Parathyroid adenoma (tissue), 2 donors: ENCODE results near the gene RAET1L.
"Not testable (repeated sequence)": the region's sequence is repeated elsewhere in the genome, so short reads cannot be mapped to it uniquely, and the experiment has no call there.

ENCODE experiments used
- H2AFZ ChIP-seq: fragments of 300-600 bp; sonication (generic); one replicate; pipeline ENCODE4 v1.7.0; 2017; ENCODE audit warnings: antibody characterized with exemption, mild to moderate bottlenecking
- H3K27ac ChIP-seq: fragments of 300-600 bp; sonication (generic); one replicate; pipeline ENCODE4 v1.7.0; 2017
- H3K27me3 ChIP-seq: fragments of 300-600 bp; sonication (generic); one replicate; pipeline ENCODE4 v1.7.0; 2017; ENCODE audit warnings: low read length; ENCODE audit not compliant: control insufficient read depth, insufficient read depth
- H3K36me3 ChIP-seq: fragments of 300-600 bp; sonication (generic); one replicate; pipeline ENCODE4 v1.7.0; 2017; ENCODE audit warnings: low read length; ENCODE audit not compliant: control insufficient read depth, insufficient read depth
- H3K4me1 ChIP-seq: fragments of 300-600 bp; sonication (generic); one replicate; pipeline ENCODE4 v1.7.0; 2017; ENCODE audit warnings: control low read depth
- H3K4me2 ChIP-seq: fragments of 300-600 bp; sonication (generic); one replicate; pipeline ENCODE4 v1.7.0; 2017; ENCODE audit warnings: low read length
- H3K4me3 ChIP-seq: fragments of 300-600 bp; sonication (generic); one replicate; pipeline ENCODE4 v1.7.0; 2017; ENCODE audit warnings: low read depth, low read length
- H3K79me2 ChIP-seq: fragments of 300-600 bp; sonication (generic); one replicate; pipeline ENCODE4 v1.7.0; 2017; ENCODE audit warnings: control low read depth
- H3K9ac ChIP-seq: fragments of 300-600 bp; sonication (generic); one replicate; pipeline ENCODE4 v1.7.0; 2017; ENCODE audit warnings: mild to moderate bottlenecking
- H3K9me3 ChIP-seq: fragments of 300-600 bp; sonication (generic); one replicate; pipeline ENCODE4 v1.7.0; 2017; ENCODE audit warnings: low read length; ENCODE audit not compliant: control insufficient read depth
- CTCF ChIP-seq: fragments of 300-600 bp; sonication (generic); IDR thresholded peaks from one replicate; pipeline ENCODE4 v1.7.0; 2017; ENCODE audit warnings: antibody characterized with exemption, mild to moderate bottlenecking
- donor health status: primary hyperparathyroidism.

RAET1L gene

GRCh38 chr6:149999636-150000035 is 25.7 kb downstream of the RAET1L start:
- no peaks in the 10 kb centered on the region for H3K79me2 ChIP-seq
- TF ChIP-seq CTCF = no peak
- peaks cover 1% of the 10 kb centered on the region for H3K4me1 ChIP-seq
- no peak overlapping the region for H3K4me3 ChIP-seq
- H3K36me3 ChIP-seq = no peaks in the 10 kb centered on the region
- H2AFZ ChIP-seq = no peak overlapping the region
- H3K9ac ChIP-seq = no peak overlapping the region
- H3K9me3 ChIP-seq = no peaks in the 10 kb centered on the region
- no peaks in the 10 kb centered on the region for H3K27me3 ChIP-seq
- no peak overlapping the region for H3K27ac ChIP-seq
- no peak overlapping the region for H3K4me2 ChIP-seq

- H3K4me3 ChIP-seq = no peak overlapping the region
- H3K36me3 ChIP-seq = no peaks in the 10 kb centered on the region
- no peak for TF ChIP-seq CTCF
- no peaks in the 10 kb centered on the region for H3K27me3 ChIP-seq
- no peak overlapping the region for H2AFZ ChIP-seq
- no peaks in the 10 kb centered on the region for H3K4me1 ChIP-seq
- no peak overlapping the region for H3K9ac ChIP-seq
- H3K79me2 ChIP-seq = no peaks in the 10 kb centered on the region
- H3K4me2 ChIP-seq = no peak overlapping the region
- no peak overlapping the region for H3K27ac ChIP-seq
- no peaks in the 10 kb centered on the region for H3K9me3 ChIP-seq
These were observed 29.4 kb downstream of the RAET1L start for GRCh38 chr6:149995971-149996370.

GRCh38 chr6:149995235-149995750 is 30.0 kb downstream of the RAET1L start:
- H3K9ac ChIP-seq = no peak overlapping the region
- H3K79me2 ChIP-seq = no peaks in the 10 kb centered on the region
- H2AFZ ChIP-seq = no peak overlapping the region
- H3K36me3 ChIP-seq = no peaks in the 10 kb centered on the region
- no peak overlapping the region for H3K27ac ChIP-seq
- no peak overlapping the region for H3K4me3 ChIP-seq
- no peaks in the 10 kb centered on the region for H3K9me3 ChIP-seq
- no peaks in the 10 kb centered on the region for H3K27me3 ChIP-seq
- no peak overlapping the region for H3K4me2 ChIP-seq
- TF ChIP-seq CTCF = no peak
- no peaks in the 10 kb centered on the region for H3K4me1 ChIP-seq

GRCh38 chr6:149991838-149992237 is 33.5 kb downstream of the RAET1L start:
- Histone ChIP-seq H3K4me1 (no peaks in the 10 kb centered on the region), H3K4me2 (no peak overlapping the region), H3K79me2 (no peaks in the 10 kb centered on the region), H2AFZ (no peak overlapping the region), H3K4me3 (no peak overlapping the region), H3K36me3 (no peaks in the 10 kb centered on the region), H3K27ac (no peak overlapping the region), H3K9ac (no peak overlapping the region), H3K27me3 (peaks cover 6% of the 10 kb centered on the region), H3K9me3 (no peaks in the 10 kb centered on the region)
- TF ChIP-seq CTCF = no peak

GRCh38 chr6:149991472-149991795 is 33.9 kb downstream of the RAET1L start:
- H3K9ac ChIP-seq, H3K27ac ChIP-seq, H2AFZ ChIP-seq, H3K27me3 ChIP-seq, H3K4me3 ChIP-seq, H3K4me1 ChIP-seq, H3K4me2 ChIP-seq, H3K9me3 ChIP-seq, H3K79me2 ChIP-seq, H3K36me3 ChIP-seq: not testable (repeated sequence)
